ENCODE measurements around the gene CCDC85B.

The CCDC85B gene

DNA sequence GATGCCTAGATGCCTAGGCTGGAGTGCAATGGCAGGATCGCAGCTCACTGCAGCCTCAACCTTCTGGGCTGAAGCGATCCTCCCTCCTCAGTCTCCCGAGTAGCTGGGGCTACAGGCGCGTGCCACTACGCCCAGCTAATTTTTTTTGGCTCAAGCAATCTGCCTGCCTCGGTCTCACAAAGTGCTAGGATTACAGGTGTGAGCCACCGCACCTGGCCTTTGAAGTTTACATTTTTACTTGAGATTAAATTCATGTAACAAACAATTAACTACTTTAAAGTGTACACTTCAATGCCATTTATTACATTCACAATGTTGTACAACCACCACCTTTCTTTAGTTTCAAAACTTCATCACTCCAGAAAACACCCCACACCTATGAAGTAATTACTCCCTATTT is 13.2 kb downstream of the CCDC85B start:
- in situ Hi-C loops (cut with MboI; ENCODE audit: low sequenced_read_pairs) = no loop called here

DNA sequence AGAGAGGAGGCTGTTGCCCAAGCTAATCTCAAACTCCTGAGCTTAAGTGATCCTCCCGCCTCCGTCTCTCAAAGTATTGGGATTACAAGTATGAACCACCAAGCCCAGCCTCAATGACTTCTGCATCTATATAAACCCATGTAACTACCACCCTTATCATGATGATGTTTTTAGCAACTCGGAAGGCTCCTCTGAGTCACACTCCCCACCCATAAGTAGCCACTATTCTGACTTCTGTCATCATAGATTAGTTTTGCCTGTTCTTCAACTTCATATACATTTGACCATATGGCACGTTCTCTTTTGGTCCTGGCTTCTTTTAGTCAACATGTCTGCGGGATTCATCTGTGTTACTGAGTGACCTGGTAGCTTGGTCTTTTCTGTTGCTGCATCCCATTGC is 16.1 kb downstream of the CCDC85B start:
- in situ Hi-C loops (cut with MboI; ENCODE audit: low sequenced_read_pairs) = no loop called here

DNA sequence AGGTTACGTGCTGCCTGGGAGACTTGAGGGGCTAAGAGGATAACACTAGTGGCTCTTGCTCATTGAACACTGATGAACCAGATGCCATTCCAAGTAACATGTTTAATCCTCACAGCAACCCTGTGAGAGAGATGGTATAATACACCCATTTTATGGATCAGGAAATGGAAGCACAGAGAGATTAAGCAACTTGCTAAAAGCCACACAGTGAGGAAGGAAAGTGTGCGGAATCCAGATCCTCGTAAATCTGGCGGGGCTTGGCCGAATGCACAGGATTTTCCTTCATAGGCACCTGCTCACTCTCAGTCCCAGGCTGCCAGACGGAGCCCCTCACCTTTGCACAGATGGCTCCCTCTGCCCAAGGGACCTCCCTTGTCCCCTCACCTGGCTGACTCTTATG is 17.4 kb downstream of the CCDC85B start:
- in situ Hi-C loops (cut with MboI; ENCODE audit: low sequenced_read_pairs) = no loop called here

DNA sequence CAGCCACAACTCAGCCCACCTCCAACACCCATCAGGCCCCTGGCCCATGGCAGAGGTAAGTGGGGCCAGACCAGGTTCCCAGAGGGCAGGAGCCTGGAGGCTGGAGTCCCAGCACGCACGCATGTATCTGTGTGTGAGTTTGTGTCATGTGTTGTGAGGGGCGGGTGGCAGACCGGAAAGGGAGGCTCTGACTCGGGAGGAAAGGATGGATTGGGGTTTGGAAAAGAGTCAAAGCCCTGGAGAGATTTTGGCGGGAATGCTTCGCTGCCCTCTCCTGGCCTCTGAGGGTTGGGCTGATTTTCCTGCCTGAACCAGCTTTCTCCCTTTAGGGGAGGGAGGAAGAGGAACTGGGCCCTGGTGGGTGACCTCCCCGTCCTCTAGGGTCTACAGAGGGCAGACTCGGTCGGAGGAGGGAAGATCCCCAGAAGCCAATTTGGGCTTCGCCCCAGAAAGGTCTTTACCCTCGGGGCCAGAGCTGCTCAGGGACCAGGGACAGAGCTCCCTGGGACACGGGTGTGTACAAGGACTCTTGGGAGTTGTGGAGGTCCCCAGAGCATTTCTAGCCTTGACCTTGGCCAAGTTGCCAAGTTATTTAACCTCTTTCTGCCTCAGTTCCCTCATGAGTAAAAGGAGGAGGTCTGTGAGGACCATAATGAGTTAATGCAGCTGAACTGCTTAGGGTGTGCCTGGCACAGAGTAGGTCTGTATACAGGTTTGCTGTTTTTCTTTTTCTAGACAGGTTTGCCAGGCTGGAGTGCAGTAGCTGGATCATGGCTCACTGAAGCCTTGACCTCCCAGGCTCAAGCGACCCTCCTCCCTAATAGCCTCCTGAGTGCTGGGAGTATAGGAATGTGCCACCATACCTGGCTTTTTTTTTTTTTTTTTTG is 21.5 kb downstream of the CCDC85B start:
- in situ Hi-C loops (cut with MboI; ENCODE audit: low sequenced_read_pairs) = no loop called here

DNA sequence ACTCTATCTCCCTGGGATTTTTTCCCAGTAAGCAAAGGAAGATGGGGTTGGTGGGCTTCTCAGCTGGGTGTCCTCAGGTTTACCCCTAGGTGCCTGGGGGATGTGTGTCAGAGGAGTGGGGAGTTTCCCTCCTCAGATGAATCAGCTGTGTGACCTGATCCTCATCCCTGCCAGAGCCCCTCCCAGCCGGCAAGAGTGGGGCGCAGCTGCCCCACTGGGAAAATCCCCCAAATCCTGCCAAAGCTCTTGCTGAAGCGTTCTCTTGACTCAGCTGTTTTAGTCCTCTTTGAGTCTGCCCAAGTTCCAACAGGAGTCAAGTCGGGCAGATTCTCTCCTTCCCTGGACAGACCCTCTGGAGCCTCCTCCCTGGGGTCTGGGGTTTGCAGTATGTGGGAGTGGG is 22.4 kb downstream of the CCDC85B start:
- in situ Hi-C loops (cut with MboI; ENCODE audit: low sequenced_read_pairs) = no loop called here

DNA sequence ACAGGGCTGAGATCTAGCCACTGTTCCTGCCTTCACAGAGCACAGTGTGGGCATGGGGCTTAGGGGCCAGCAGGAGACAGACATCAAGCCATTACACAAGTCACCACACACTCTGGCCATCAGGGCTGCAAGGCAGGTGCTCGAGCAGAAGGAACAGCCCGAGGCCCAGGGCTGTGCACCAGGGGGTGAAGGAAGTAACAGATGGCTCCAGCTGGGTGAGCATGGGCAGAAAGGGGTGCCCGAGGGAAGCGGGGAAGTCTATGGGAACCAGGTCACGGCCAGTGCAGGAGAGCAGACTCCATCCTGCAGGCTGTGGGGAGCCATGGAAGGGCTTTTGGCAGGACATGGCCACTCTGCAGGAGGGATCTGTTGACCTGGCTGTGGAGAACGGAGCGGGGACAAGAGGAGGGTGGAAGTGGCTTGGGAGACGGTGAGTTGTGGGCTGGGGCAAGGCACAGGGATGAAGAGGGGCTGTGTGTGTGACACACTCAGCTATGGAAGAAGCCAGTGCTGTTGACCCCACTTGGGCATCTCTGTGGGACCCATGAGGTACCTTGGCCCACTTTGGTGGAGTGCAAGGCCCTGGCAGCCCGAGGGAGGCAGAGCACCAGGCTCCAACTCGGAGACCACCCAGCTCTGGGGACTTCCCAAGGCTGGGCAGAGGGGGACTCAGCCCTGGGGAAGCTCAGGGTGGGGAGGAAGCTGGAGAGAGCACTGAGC is 24.8 kb downstream of the CCDC85B start:
- in situ Hi-C loops (cut with MboI; ENCODE audit: low sequenced_read_pairs) = no loop called here

DNA sequence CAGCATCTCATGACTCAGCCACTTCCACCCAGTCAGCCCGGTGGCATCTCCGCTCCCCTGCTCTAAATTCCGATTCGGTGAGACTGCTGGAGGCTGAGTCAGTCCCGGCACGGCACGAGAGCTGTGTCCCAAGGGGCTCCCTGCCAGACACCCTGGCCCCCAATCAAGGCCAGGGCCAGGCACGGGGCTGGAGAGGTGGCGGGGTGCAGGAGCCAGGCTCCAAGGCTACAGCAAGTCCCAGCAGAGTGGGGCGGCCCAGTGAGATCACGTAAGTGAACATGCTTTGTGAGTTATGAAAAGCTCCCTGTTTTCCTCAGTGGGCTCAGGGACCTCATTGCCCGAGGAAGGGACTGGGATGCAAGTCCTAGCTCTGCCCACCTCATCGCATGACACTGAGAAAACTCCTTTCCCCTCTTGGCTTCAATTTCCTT is 25.4 kb downstream of the CCDC85B start:
- in situ Hi-C loops (cut with MboI; ENCODE audit: low sequenced_read_pairs) = no loop called here

DNA sequence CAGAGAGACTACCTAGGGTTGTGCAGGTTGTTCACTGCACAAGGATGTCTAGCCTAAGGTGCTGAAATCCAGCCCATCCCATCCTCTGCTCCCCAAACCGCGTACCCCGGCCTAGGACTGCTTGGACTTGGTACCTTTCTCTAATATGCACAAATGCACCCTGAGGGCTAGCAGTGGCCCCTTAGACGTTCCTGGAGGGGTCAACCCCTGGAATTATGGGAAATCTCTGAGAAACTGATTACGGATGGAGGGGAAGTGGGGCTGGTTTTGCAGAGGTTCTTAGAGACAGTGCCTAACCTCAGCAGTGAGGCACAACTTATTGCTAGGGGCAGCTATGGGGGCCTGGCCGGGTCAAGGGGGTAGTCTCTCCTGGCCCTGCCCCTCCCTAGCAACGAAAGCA is 25.9 kb downstream of the CCDC85B start:
- in situ Hi-C loops (cut with MboI; ENCODE audit: low sequenced_read_pairs) = no loop called here

DNA sequence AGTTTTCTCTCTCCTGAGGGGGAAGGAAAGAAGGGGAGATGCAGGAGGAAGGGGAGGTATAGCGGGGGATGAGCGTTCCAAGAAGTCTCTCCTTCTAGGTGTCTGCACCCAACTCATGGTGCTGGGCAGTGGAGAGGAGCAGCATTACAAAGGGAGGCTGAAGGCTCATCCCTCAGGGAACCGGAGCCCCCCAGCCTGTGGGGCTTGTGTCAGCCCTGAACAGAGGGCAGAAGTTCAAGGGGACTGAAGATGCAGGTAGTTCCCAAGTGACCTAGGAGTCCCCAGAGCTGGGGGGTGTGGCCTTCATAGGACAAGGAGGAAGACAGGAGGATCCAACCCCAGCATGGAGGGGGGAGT is 26.6 kb downstream of the CCDC85B start:
- in situ Hi-C loops (cut with MboI; ENCODE audit: low sequenced_read_pairs) = no loop called here

DNA sequence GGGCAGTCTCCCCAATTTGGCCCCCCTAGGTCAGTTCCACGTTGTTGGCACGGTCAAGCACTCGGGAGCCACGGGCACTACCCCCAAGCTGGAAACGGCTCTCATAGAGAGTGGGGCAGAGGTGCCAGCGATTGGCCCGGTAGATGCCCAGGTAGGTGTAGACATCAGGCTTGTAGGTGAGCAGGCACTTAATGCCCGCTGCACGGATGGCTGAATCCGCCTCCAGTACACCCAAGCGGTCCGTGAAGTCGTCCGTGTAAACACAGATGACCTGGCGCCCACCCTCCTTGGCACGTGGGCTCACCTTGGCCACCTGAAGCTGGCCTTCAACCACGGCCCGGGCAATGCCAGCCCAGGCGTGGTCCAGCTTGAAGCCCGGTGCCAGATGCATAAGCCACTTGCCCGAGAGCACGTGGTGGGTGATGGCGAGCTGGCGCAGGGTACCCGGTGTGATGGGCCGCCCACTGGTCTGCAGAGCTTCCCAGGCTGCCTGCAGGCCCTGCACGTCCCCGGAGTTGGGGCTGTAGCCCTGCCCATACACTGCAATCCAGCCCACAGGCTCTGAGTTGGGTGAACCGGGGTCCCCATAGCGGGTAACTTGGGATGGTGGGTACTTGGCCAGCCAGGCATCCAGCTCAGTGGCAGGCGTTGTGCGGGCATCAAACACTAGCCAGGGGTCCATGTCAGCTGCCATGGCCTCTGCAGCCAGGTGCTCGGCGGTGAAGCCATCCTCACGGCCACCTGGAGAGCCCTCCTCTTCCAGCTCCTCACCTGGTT is 27.1 kb downstream of the CCDC85B start:
- in situ Hi-C loops (cut with MboI; ENCODE audit: low sequenced_read_pairs) = no loop called here

DNA sequence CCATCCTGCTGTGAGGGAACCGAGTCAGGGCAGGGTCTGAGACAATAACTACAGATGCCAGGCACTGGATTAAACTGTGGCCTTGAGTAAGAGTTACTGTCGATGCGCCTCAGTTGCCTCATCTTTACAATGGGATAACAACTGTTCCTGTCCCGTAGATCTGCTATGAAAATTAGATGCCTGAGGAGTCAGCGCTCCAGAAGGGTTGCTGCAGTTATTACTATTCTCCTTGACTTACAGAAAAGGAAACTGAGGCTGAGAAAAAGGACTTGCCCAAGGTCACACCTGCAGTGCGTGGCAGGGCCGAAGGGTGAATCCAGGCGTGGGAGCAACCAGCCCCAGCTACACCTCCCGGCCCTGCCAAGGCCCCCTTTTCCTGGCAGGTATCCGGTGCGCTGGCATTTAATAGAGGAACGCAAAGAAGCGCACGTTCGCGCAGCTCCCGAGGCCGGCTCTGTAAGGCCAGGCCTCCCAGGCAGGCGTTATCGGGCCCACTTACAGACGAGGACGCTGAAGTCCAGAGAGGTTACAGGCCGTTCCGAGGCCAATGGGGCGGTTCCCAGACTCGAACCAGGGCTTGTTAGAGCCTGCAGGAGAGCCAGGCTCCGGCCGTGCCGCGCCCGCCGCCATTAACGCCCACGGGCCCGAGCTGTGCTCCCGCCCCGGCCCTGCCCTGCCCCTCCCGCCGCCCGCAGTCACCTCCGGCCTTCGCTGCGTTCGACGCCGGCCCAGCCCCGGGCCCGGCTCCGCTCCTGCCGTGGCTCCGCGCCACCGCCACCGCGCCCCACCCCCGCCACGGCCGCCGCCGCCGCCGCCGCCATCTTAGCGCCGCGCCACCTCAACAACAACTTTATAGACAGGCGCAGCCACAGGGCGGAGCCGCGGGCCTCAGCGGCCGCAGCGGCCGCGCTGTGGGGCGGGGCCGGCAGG is 28.0 kb downstream of the CCDC85B start, which contains the start of gene C11orf68:
Gene C11orf68 (minus strand): TSS at position 852 of the 930 bp plus-strand sequence. CDS start 31 bp downstream, at position 821.
- in situ Hi-C loops (cut with MboI; ENCODE audit: low sequenced_read_pairs) = no loop called here

DNA sequence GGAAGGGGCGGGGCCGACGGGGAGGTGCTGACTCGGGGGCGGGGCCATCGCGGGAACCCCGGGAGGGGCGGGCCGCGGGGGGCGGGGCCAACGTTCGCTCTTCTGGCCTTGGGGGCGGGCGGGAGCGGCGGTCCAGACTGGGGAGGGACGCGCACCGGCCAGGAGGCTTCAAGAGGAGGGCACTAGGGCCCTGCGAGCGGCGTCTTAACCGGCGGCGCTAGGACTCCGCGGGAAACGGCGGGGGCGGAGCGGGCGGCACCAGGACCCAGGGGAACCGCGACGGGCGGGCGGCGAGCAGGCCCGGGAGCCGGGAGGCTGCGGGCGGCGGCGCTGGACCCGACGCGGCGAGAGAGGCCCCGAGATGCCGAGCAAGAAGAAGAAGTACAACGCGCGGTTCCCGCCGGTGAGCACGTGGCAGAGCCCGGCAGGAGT is 28.7 kb downstream of the CCDC85B start, which contains the start of gene DRAP1:
Gene DRAP1 (plus strand): TSS at position 286 of the 432 bp plus-strand sequence. CDS start 76 bp downstream, at position 362.
- in situ Hi-C loops (cut with MboI; ENCODE audit: low sequenced_read_pairs) = no loop called here

DNA sequence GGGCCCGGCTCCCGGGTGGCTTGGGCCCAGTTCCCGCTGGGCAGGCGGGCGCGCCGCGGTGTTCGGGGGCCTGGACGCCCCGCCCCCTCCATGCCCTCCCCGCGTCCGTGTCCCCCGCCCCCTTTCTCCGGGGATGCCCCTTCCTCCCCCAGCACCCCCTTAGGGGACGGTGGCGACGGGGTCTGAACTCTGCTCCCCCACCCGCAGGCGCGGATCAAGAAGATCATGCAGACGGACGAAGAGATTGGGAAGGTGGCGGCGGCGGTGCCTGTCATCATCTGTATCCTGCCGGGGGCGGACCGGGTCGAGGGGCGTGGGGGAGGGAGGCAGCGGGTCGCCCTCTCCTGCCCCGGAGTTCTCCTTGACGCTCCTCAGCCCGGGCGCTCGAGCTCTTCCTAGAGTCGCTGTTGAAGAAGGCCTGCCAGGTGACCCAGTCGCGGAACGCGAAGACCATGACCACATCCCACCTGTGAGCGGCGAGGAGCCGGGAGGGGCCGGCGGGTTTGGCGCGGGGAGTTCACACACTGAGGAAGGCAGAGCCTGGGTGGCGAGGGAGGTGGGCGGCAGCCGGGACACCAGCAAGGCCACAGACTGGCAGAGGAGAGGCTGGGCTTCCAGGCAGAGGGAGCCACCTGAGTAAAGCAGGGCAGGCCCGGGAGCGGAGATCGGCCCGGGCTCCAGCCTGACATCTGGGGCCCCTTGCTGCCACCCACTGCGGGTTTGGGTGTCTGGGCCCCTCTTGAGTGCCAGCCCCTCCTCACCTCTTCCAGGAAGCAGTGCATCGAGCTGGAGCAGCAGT is 29.3 kb downstream of the CCDC85B start:
- in situ Hi-C loops (cut with MboI; ENCODE audit: low sequenced_read_pairs) = no loop called here

DNA sequence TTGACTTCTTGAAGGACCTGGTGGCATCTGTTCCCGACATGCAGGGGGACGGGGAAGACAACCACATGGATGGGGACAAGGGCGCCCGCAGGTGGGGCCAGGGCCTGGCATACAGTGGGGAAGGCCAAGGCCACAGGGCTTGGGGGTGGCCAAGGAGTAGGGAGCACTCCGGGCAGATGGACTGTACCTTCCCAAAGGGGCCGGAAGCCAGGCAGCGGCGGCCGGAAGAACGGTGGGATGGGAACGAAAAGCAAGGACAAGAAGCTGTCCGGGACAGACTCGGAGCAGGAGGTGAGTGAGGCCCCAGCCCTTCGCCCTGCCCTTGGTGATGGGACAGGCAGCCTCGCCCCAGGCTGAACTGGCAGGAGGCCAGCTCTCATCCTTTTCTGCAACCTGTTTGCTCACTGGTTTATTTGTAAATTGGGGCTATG is 29.9 kb downstream of the CCDC85B start:
- in situ Hi-C loops (cut with MboI; ENCODE audit: low sequenced_read_pairs) = no loop called here

DNA sequence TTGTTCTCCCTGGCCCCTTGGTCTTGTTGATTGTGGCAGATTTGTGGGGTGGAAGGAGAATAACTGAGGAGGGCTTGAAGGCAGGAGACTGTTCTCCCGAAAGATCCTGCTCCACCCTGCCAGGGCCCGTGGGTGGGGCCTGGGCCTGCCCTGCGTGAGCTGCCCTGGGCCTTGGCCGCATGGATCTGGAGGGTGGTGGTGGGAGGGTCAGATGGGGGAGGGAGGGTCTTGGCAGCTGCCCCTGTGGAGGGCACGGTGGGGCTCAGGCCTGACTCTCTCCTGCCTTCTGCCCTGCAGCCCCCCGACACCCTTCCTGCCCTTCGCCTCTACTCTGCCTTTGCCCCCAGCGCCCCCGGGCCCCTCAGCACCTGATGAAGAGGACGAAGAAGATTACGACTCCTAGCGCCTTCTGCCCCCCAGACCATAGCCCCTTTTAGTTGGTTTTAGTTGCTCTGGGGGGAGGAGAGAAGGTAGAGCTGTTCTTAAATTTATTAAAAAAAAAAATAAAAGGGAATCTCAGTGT is 30.6 kb downstream of the CCDC85B start:
- in situ Hi-C loops (cut with MboI; ENCODE audit: low sequenced_read_pairs) = no loop called here

DNA sequence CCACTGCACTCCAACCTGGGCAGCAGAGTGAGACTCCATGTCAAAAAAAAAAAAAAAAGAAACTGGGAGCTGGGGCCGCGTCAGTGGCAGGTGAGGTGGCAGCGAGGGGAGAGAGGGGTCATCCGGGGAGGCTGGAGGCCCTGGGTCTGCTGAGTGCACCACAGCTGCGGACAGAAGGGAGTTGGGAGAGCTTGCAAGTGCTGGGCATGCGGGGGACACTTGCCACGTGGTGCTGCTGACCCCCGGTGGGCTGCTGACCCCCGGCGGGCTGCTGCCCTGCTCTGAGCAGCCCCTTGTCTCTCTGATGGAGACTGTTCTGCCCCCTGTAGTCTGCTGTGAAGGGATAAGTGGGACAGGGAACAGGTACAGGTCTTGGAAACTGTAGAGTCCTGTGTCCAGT is 31.4 kb downstream of the CCDC85B start:
- in situ Hi-C loops (cut with MboI; ENCODE audit: low sequenced_read_pairs) = no loop called here

DNA sequence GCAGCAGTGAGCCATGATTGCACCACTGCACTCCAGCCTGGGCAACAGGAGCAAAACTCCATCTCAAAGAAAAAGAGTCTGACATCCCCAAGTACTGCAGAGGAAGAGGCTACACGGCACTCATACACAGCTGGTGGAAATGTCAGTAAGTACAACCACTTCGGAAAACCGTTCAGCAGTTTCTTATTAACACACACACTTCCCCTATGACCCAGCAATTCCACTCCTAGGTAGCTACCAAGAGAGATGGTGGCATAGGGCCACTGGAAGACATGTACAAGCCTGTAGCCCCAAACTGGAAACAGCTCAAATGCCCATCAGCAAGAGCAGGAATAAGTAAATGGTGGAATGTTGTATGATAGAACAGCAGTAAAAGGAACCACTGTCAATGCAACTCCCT is 32.1 kb downstream of the CCDC85B start:
- in situ Hi-C loops (cut with MboI; ENCODE audit: low sequenced_read_pairs) = no loop called here

DNA sequence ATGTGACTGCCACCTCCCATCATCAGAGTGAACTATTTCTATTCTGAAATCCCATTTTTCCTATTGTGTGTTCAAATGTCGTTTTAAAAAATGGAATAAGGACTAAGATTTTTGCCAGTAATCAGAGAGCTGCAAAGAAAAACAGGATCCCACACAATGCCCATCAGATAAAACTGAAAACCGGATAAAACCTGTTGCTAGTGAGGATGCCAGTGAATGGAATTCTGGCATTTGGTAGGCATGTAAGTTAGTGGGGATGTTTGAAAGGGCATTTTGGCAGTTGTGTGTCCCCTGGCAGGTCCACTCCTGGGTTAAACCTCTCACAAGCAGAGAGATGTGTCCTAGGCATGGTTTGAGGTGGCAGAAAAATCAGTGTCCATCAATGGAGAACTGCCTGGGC is 34.9 kb downstream of the CCDC85B start:
- in situ Hi-C loops (cut with MboI; ENCODE audit: low sequenced_read_pairs) = no loop called here

DNA sequence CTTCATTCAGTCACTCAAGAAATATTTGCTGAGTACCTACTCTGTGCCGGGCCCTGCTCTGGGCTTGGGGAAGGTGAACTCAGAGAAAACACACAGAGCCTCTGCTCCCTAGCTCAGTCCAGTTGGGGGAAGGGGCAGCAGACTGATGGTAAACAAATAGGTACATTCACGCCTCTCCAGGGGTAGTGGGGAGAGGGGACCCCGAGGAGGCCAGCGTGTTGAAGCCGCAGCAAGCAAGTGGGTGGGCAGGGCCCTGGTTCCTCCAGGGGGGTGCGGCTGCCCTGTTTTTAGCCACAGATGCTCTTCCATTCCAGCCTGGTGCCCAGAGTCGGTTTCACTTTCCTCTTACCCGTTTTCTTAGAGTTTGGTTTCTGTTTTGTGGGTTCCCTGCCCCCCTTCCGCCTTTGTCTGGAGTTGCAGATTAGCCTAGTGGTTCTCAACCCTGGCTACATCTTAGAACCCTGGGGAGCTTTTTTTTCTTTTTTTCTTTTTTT is 37.5 kb downstream of the CCDC85B start:
- in situ Hi-C loops (cut with MboI; ENCODE audit: low sequenced_read_pairs) = no loop called here
